Occipital lobe (tissue), 2 donors: ENCODE data around the gene FLRT3. TPM values are rescaled to one million over a fixed set of nuclear protein-coding genes. Genes with fewer than 3 reads are reported as not detected.

Experiments
- DNase-seq: peaks from one replicate; lab custom pipeline; 2025; lab: John Stamatoyannopoulos, UW
- total RNA-seq: library from RNA; depleted of rRNA; stranded (reverse); fragments of >200 nt; gene quantifications from one replicate; pipeline ENCODE4 v1.2.3, GENCODE V29; 2014

FLRT3 gene
- 27.5 TPM for total RNA-seq

GRCh38 chr20:14337400-14338171 lies at the start of gene FLRT3:
Gene FLRT3 (minus strand): TSS chr20:14337612. CDS start chr20:14327506, 10,106 bp downstream.
- peak; percentile 87 for DNase-seq

- no peak for DNase-seq
Observed at GRCh38 chr20:14386726-14387125, 49.3 kb upstream of the FLRT3 start.

- DNase-seq, result no peak
Observed at GRCh38 chr20:14385176-14385740, 47.8 kb upstream of the FLRT3 start.

DNA sequence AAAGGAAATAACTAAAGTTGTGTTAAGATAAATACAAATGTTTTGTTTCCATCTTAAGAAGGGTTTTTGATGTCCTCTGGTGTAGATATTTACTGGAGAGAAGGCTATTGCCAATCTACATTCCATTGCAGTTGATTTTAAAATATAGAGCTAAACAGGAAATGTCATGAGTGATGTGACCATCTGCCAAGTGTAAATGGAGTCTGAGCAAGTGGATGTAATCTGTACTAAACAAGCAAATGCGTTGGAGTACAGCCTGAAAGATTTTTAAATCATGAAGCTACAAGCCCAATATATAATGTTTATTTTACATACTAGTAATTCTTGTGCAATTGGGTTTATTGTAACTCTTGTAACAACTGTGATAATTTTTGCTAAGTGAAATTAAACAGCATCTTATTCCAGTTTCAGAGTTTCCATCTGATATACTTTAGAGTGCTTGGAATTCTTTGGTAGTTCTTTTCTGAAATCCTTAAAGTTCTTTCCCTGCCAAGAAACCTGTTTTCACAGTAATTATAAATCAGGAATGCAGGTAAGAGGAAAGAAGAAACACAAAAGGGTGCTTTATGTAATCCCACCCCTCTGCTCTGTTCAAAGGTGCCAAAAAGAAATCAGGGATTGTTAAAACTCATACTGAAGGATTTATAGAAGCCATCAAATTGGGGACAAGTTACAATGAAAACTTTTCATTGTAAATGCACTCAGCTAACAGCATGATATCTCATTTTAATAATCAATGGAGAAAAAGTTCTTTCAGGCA lies 47.2 kb upstream of the FLRT3 start:
- no peak for DNase-seq

DNA sequence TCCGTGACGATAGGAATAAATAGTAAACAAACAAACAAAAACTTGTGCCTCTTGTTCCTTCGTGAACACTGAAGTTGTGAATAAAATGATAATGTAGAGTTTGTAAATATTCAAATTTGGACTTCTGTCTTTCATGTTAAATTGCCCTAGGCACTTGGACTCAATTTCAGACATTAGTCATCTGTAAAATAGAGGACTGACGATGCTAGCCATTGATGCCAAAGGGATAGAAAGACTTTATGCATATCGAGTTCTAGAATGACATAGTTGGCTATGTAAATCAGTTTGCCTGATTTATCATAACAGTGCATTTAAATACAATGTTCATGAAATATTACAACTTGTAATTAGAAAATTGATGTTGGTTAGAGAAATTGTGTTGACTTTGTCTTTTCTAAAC lies 45.9 kb upstream of the FLRT3 start:
- DNase-seq, result no peak

GRCh38 chr20:14378326-14378725 lies 40.9 kb upstream of the FLRT3 start:
- DNase-seq, result no peak

GRCh38 chr20:14375416-14375985 lies 38.1 kb upstream of the FLRT3 start:
- no peak for DNase-seq

DNA sequence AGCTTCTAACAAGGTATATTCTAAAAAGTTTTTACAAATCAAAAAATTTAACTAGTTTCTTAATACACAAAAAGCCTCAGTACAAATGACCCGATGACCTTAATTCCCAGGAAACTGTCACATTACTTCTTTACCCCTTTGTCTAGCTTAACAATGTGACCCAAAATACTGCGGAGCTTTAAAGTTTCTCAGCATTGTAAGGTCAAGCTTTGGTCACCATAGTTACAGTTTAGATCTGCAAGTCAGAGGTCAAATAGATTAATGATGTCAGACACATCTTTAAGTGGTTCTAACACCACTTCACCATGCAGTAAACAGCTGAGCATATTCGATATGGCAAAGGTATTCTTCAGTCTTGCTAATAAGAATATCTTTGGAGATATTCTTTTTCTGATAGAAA lies 36.8 kb upstream of the FLRT3 start:
- DNase-seq, result no peak

DNA sequence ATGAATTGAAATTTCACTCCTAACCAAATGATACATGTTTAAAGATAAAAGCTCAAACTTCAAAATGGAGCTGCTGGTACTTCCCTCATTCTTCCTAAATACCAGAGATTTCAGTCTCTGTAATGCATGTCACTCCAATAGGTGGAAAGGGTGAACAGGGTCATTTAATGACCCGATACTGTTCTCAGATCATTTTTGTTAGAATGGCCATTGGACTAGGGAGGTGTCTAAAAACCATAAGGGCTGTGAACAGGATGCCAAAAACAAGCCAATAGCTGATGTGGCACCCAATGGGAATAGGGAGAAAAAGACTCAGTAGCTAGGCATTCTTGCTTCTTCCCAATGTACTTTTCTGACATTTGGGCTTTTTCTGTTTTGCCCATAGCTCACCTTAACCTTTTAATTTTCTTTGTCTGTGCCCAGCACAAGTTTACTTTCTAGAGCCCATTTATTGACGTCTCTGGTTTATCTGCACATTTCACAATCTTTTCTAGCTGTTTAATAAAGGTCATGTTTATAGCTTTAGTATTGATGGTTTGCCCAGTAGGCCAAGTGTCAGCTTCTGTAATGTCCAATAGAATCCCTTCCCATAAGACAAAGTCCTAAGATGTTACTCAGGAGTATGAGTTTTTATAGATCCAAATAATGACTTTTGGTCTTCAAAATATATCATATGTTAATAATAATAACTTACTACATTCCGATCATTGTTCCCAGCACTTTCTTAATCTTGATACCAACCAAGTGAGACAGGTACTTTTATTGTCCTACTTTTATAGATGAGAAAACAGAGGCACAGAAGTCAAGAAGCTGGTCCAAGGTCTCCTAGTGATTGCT lies 24.3 kb upstream of the FLRT3 start:
- DNase-seq, result no peak

DNA sequence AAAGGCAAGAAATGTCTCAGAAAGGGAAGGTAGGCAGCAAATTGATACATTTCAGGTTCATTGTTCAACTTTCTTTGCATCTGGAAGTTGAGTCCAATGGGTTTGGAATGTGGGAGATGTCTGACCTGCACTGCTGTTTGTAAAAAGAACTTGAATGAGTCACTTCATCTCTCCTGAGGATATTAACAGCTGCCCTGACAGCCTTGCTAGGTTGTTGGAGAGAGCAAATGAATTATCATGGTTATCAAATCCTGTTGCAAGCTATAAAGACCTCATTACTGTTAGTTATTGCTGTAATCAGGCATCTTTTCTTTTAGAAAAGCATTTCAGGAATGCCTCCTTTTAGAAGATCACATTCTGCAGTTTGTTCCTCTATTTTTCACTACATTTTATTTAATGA lies 23.0 kb upstream of the FLRT3 start:
- DNase-seq, result no peak

GRCh38 chr20:14355791-14356190 lies 18.4 kb upstream of the FLRT3 start:
- DNase-seq, result no peak

DNA sequence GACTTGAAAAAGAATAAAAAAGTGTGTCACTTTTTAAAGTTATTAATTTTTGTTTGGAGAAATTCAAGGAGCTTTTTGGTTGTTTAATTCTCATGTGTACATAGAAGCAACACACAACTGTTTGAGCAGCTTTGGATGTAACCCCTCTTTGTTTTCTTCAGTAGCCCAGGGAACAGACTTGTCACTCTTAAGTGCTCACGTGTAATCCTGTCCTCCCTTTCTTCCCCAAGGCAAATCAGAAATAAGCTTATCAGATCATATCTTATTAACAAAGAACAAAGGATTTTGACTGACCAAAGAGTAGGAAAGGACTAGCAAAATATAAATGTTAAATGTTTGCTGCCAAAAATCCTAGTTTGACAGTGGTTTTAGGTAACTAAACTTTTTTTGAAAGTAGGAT lies 7.3 kb upstream of the FLRT3 start:
- DNase-seq, result no peak

GRCh38 chr20:14343491-14344065 lies 6.2 kb upstream of the FLRT3 start:
- DNase-seq, result no peak

GRCh38 chr20:14342918-14343317 lies 5.5 kb upstream of the FLRT3 start:
- DNase-seq, result no peak

DNA sequence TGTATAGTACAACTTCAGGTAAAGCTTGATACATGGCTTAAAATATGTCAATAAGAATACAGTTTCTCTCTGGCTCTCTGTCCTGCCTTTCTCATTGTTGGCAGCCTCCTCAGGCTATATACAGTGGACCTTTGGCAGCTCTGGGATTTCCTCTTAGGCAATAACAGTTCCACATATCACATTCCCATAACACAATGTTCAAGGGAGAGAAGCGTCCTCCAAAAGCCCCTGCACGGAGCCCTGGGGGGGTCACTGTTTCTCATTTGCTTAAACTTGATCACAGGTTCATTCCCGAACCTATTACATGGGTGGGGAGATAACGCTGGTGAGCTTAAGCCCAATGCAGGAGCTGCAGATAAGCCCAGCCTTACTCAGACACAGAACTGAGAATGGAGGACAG lies 4.4 kb upstream of the FLRT3 start:
- DNase-seq, result no peak

DNA sequence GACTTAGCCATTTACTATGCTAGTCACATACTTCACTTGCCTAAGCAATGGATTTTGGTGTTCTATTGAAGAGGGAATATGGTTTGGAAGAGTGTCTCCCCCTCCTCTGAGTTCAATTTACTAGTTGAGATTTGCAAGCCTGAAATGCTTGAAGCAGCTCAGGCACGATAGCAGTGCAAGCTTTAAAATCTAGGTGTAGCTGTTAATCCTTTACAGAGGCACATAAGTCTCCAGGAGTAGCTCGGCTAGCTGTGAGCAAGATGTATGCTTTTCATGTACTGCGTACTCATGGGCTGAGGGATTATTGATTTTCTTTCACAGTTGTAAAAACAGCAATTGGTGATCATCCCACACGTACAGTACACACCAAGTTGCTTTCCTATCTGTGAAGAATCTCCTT lies 726 bp downstream of the FLRT3 start:
- no peak for DNase-seq

- DNase-seq, result no peak
Observed at GRCh38 chr20:14335052-14335451, 2.4 kb downstream of the FLRT3 start.

GRCh38 chr20:14334306-14334930 lies 3.0 kb downstream of the FLRT3 start:
- peak; percentile 25 for DNase-seq

GRCh38 chr20:14333721-14334120 lies 3.7 kb downstream of the FLRT3 start:
- DNase-seq, result no peak

DNA sequence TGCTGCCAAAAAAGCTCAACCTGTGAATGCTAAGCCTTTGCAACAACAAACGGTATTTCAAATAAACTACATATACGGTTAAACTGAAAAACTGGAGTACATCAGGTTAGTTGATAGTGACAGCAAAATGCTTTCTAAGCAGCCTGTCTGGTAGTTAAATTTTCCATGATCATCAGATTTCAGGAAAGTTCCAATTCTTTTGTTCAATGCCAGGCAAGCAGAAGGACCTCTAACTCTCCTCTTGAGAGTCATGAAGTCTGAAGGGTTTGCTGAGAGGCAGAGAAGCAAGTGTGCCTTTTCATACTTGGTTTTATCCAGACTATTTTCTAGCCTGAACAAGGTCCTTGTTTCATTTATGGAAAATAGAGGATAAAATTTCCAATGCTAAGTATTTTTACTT lies 4.5 kb downstream of the FLRT3 start:
- DNase-seq, result no peak

GRCh38 chr20:14331646-14332045 lies 5.8 kb downstream of the FLRT3 start:
- DNase-seq, result no peak
